Spleen (tissue), 7 donors: ENCODE data around the gene PLCB4.

Source experiments
- POLR2A ChIP-seq, 3 donors: fragments of 450-650 bp; IDR thresholded peaks; one replicate each; pipeline ENCODE4 v1.5.1; 2017; ENCODE audit warnings: antibody characterized with exemption in 3 of 3, mild to moderate bottlenecking in 1 of 3
- TF ChIP-seq, protein P1 (sequence below), 11 experiments: fragments of 200-600 bp in 7 of 11; fragments of 450-650 bp in 4 of 11; sonication (generic) in 4 of 11; IDR thresholded peaks in 8 of 11; conservative IDR thresholded peaks in 3 of 11; 1 replicate in 7 of 11; 2 replicates in 4 of 11; pipeline versions ENCODE4 v1.4.0 to v1.8.0; 2016 to 2021; ENCODE audit warnings: antibody characterized with exemption in 11 of 11, inconsistent platforms in 4 of 11, mild to moderate bottlenecking in 1 of 11
- donor health status: DM: no; HTN: no; CAD: no; lungs with moderate emphysema.
- donor health status: DM: no; HTN: no; CAD: no.
- donor health status: DM: no; HTN: no; CAD: no.

DNA sequence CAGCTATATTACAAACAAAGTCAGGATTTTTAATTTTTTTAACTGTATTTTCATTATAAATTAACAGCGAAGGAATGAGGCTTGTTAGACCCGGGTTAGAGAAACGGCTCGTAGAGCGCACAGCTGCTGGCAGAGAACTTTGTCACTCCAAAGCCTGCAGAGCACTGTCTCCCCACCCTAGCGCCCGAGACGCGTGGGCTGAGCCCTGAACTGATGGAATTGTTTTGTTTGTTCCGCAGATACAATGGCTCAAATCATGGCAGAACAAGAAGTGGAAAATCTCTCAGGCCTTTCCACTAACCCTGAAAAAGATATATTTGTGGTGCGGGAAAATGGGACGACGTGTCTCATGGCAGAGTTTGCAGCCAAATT is 446.3 kb downstream of the PLCB4 start:
- TF ChIP-seq, protein P1, sequence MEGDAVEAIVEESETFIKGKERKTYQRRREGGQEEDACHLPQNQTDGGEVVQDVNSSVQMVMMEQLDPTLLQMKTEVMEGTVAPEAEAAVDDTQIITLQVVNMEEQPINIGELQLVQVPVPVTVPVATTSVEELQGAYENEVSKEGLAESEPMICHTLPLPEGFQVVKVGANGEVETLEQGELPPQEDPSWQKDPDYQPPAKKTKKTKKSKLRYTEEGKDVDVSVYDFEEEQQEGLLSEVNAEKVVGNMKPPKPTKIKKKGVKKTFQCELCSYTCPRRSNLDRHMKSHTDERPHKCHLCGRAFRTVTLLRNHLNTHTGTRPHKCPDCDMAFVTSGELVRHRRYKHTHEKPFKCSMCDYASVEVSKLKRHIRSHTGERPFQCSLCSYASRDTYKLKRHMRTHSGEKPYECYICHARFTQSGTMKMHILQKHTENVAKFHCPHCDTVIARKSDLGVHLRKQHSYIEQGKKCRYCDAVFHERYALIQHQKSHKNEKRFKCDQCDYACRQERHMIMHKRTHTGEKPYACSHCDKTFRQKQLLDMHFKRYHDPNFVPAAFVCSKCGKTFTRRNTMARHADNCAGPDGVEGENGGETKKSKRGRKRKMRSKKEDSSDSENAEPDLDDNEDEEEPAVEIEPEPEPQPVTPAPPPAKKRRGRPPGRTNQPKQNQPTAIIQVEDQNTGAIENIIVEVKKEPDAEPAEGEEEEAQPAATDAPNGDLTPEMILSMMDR (IDR thresholded peaks at IDR 0.05 in 8 of 11, conservative IDR thresholded peaks at IDR 0.05 in 3 of 11), result no peak
- TF ChIP-seq POLR2A (IDR thresholded peaks at IDR 0.05), result no peak
